Neural progenitor cell (in vitro differentiated cells): ENCODE measurements around the gene FRRS1L. TPM values are rescaled to one million over a fixed set of nuclear protein-coding genes. Genes with fewer than 3 reads are reported as not detected.

Source experiments
- DNase-seq: peaks from one replicate; pipeline ENCODE4 v3.0.0-alpha.2; 2016; ENCODE audit warnings: low spot score
- H2AFZ ChIP-seq: fragments of 200-600 bp; sonication (generic); replicated peaks from 2 replicates; pipeline ENCODE4 v1.6.1; 2016; ENCODE audit warnings: antibody characterized with exemption
- H3F3A ChIP-seq: fragments of 200-600 bp; sonication (generic); 2 replicates; pipeline ENCODE4 v1.6.1; 2016; ENCODE audit warnings: antibody characterized with exemption, low read depth
- H3K27ac ChIP-seq: fragments of 200-600 bp; sonication (generic); 2 replicates; pipeline ENCODE4 v1.5.1; 2016; ENCODE audit warnings: mild to moderate bottlenecking
- H3K27me3 ChIP-seq: fragments of 200-600 bp; sonication (generic); 2 replicates; pipeline ENCODE4 v1.6.1; 2016; ENCODE audit warnings: mild to moderate bottlenecking, moderate library complexity
- H3K36me3 ChIP-seq: fragments of 200-600 bp; sonication (generic); 2 replicates; pipeline ENCODE4 v1.5.1; 2016
- H3K4me1 ChIP-seq: fragments of 200-600 bp; sonication (generic); 2 replicates; pipeline ENCODE4 v1.6.1; 2016; ENCODE audit warnings: mixed run types
- H3K4me2 ChIP-seq: fragments of 200-600 bp; sonication (generic); 2 replicates; pipeline ENCODE4 v1.6.1; 2016
- H3K4me3 ChIP-seq: fragments of 200-600 bp; sonication (generic); 2 replicates; pipeline ENCODE4 v1.5.1; 2016
- H3K79me2 ChIP-seq: fragments of 200-600 bp; sonication (generic); 2 replicates; pipeline ENCODE4 v1.6.1; 2016; ENCODE audit warnings: low read depth
- H3K9ac ChIP-seq: fragments of 200-600 bp; sonication (generic); 2 replicates; pipeline ENCODE4 v1.6.1; 2016
- H3K9me3 ChIP-seq: fragments of 200-600 bp; sonication (generic); 2 replicates; pipeline ENCODE4 v1.5.1; 2016; ENCODE audit warnings: low read depth
- H4K20me1 ChIP-seq: fragments of 200-600 bp; sonication (generic); 2 replicates; pipeline ENCODE4 v1.6.1; 2016; ENCODE audit warnings: low read depth
- H3K27ac Mint-ChIP-seq: 3 replicates; pipeline ENCODE4 v1.8.0; 2021; ENCODE audit warnings: mixed read lengths
- H3K27me3 Mint-ChIP-seq: 2 replicates; pipeline ENCODE4 v1.8.0; 2022; ENCODE audit warnings: low read depth, mild to moderate bottlenecking, inconsistent platforms, moderate library complexity, mixed read lengths; ENCODE audit not compliant: insufficient read depth
- H3K36me3 Mint-ChIP-seq: 3 replicates; pipeline ENCODE4 v1.8.0; 2021; ENCODE audit warnings: mixed read lengths
- H3K4me1 Mint-ChIP-seq: 3 replicates; pipeline ENCODE4 v1.8.0; 2021; ENCODE audit warnings: mixed read lengths
- H3K4me3 Mint-ChIP-seq: 3 replicates; pipeline ENCODE4 v1.8.0; 2021; ENCODE audit warnings: mild to moderate bottlenecking, moderate library complexity, mixed read lengths
- H3K9me3 Mint-ChIP-seq: 3 replicates; pipeline ENCODE4 v1.8.0; 2020; ENCODE audit warnings: mixed read lengths
- EZH2 ChIP-seq: fragments of 200-600 bp; sonication (generic); IDR thresholded peaks from 2 replicates; pipeline ENCODE4 v1.6.1; 2017; ENCODE audit warnings: antibody characterized with exemption, mild to moderate bottlenecking, moderate library complexity
- EZH2phosphoT487 ChIP-seq: fragments of 200-600 bp; sonication (generic); IDR thresholded peaks from 2 replicates; pipeline ENCODE4 v1.6.1; 2017; ENCODE audit warnings: antibody characterized with exemption
- total RNA-seq: library from RNA; depleted of rRNA; stranded (reverse); fragments of >200 nt; gene quantifications from 2 replicates; pipeline ENCODE4 v1.2.3, GENCODE V29; 2015; ENCODE audit warnings: low replicate concordance
- TF ChIP-seq, protein P1 (sequence below): fragments of 200-600 bp; sonication (generic); IDR thresholded peaks from 2 replicates; pipeline ENCODE4 v1.5.1; 2017; ENCODE audit warnings: antibody characterized with exemption, mild to moderate bottlenecking

FRRS1L gene
- total RNA-seq, 1 donor from 2014 or later, result 13.3 TPM

DNA sequence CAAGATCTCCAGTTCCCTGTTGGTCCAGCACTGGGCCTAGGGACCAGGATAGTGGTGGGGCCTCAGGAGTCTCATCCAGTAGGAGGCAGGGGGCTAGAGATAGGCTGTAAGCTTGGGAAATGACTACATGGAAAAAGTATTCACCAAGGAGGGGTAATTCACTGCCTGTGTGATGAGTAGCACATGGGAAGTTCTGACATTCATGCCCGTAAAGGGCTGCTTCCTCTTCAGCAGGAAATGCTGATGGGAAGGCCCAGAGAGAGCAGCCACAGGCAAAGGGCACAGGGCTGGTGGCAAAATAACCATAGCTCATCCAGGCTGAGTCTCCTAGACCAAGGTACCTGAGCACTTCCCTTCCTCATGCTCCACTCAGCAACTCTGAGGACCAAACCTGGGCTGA, 23.1 kb upstream of the FRRS1L start:
- H3K36me3 Mint-ChIP-seq, result no peaks in the 10 kb centered on the region
- Histone ChIP-seq H3K9ac (no peak overlapping the region), H3K27me3 (peaks cover 7% of the 10 kb centered on the region), H3K9me3 (no peaks in the 10 kb centered on the region), H3K4me1 (no peaks in the 10 kb centered on the region), H3K4me3 (no peak overlapping the region), H3K4me2 (no peak overlapping the region), H2AFZ (no peak overlapping the region), H3K27ac (no peak overlapping the region), H4K20me1 (no peaks in the 10 kb centered on the region), H3K36me3 (no peaks in the 10 kb centered on the region), H3F3A (no peaks in the 10 kb centered on the region), H3K79me2 (no peaks in the 10 kb centered on the region)
- no peak for DNase-seq
- peak overlapping the region; percentile 50 for H3K27ac Mint-ChIP-seq
- no peaks in the 10 kb centered on the region for H3K4me1 Mint-ChIP-seq
- H3K4me3 Mint-ChIP-seq, result no peak overlapping the region
- no peak for TF ChIP-seq EZH2phosphoT487
- TF ChIP-seq, protein P1, sequence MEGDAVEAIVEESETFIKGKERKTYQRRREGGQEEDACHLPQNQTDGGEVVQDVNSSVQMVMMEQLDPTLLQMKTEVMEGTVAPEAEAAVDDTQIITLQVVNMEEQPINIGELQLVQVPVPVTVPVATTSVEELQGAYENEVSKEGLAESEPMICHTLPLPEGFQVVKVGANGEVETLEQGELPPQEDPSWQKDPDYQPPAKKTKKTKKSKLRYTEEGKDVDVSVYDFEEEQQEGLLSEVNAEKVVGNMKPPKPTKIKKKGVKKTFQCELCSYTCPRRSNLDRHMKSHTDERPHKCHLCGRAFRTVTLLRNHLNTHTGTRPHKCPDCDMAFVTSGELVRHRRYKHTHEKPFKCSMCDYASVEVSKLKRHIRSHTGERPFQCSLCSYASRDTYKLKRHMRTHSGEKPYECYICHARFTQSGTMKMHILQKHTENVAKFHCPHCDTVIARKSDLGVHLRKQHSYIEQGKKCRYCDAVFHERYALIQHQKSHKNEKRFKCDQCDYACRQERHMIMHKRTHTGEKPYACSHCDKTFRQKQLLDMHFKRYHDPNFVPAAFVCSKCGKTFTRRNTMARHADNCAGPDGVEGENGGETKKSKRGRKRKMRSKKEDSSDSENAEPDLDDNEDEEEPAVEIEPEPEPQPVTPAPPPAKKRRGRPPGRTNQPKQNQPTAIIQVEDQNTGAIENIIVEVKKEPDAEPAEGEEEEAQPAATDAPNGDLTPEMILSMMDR, result no peak
- TF ChIP-seq EZH2, result no peak
- H3K27me3 Mint-ChIP-seq, result peaks cover 6% of the 10 kb centered on the region
- H3K9me3 Mint-ChIP-seq, result no peaks in the 10 kb centered on the region

GRCh38 chr9:109186857-109187520, 19.9 kb upstream of the FRRS1L start:
- Mint-ChIP-seq H3K36me3 (no peaks in the 10 kb centered on the region), H3K27me3 (peaks cover 4% of the 10 kb centered on the region), H3K9me3 (no peaks in the 10 kb centered on the region), H3K27ac (no peak overlapping the region), H3K4me3 (no peak overlapping the region), H3K4me1 (peaks cover 7% of the 10 kb centered on the region)
- Histone ChIP-seq H3F3A (no peaks in the 10 kb centered on the region), H3K4me3 (no peak overlapping the region), H3K27ac (no peak overlapping the region), H2AFZ (no peak overlapping the region), H3K79me2 (no peaks in the 10 kb centered on the region), H4K20me1 (no peaks in the 10 kb centered on the region), H3K27me3 (no peaks in the 10 kb centered on the region), H3K4me2 (no peak overlapping the region), H3K9me3 (no peaks in the 10 kb centered on the region), H3K4me1 (no peaks in the 10 kb centered on the region), H3K9ac (no peak overlapping the region), H3K36me3 (no peaks in the 10 kb centered on the region)
- DNase-seq, result no peak
- TF ChIP-seq EZH2, result no peak
- TF ChIP-seq, protein P1, result no peak
- no peak for TF ChIP-seq EZH2phosphoT487

DNA sequence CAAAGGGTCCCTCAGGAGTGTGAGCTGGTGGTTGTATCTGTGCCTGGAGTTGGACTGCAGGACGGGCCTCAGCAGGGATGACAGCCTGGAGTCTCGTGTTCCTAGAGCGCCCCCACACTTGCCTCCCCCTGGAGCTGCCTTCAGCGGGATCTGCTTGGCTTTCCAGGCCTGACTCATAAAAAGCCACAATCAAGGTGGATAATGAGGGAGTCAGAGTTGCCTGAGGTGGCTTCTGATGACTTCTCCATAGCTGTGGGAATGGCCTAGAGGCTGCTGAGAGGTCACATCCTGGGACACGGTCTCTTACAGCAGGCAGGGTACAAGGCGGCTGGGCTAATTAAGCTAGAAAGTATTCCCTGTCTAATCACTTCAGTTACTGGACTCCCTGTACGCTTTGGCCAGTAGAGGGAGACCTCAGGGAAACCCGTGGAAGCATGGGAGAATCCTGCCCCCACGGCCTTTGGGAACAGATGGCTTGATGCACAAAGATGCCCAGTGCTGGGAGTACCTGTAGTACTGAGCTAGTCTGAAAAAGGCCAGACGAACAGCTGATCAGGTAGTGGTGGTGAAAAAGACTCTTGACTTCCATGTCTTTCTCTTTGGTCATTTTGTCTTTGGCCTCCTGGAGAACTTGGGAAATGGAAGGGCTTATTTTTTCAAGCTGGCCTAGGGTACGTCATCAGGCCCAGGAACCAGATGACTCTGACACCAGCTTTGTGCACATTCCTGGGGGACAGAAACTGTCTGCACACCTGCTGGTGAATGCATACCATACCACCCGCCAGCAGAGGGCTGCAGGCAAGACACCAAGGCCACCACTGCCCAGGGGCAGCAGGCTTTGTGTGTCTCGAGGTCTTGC, 16.1 kb upstream of the FRRS1L start:
- no peaks in the 10 kb centered on the region for H3K36me3 ChIP-seq
- H3K4me2 ChIP-seq, result no peak overlapping the region
- TF ChIP-seq, protein P1, result peak; percentile 42
- no peak for TF ChIP-seq EZH2phosphoT487
- H3K27me3 Mint-ChIP-seq, result peaks cover 8% of the 10 kb centered on the region
- H3K27ac ChIP-seq, result no peak overlapping the region
- H3K4me1 ChIP-seq, result no peaks in the 10 kb centered on the region
- no peak overlapping the region for H2AFZ ChIP-seq
- H3K4me3 ChIP-seq, result no peak overlapping the region
- no peaks in the 10 kb centered on the region for H3K36me3 Mint-ChIP-seq
- H3K79me2 ChIP-seq, result no peaks in the 10 kb centered on the region
- DNase-seq, result peak; percentile 58
- H3K4me1 Mint-ChIP-seq, result peaks cover 9% of the 10 kb centered on the region
- H3K9ac ChIP-seq, result no peak overlapping the region
- no peaks in the 10 kb centered on the region for H3K9me3 ChIP-seq
- no peaks in the 10 kb centered on the region for H3K9me3 Mint-ChIP-seq
- H3F3A ChIP-seq, result no peaks in the 10 kb centered on the region
- no peaks in the 10 kb centered on the region for H3K27me3 ChIP-seq
- H3K27ac Mint-ChIP-seq, result peak overlapping the region; percentile 34
- H4K20me1 ChIP-seq, result no peaks in the 10 kb centered on the region
- H3K4me3 Mint-ChIP-seq, result no peak overlapping the region
